ENCODE measurements around the gene POMGNT2. TPM values are rescaled to one million over a fixed set of nuclear protein-coding genes. Genes with fewer than 3 reads are reported as not detected.

POMGNT2 gene
- total RNA-seq, 4 donors from 2014 or later: 22.4 to 39.6 (median 31.1) TPM

DNA sequence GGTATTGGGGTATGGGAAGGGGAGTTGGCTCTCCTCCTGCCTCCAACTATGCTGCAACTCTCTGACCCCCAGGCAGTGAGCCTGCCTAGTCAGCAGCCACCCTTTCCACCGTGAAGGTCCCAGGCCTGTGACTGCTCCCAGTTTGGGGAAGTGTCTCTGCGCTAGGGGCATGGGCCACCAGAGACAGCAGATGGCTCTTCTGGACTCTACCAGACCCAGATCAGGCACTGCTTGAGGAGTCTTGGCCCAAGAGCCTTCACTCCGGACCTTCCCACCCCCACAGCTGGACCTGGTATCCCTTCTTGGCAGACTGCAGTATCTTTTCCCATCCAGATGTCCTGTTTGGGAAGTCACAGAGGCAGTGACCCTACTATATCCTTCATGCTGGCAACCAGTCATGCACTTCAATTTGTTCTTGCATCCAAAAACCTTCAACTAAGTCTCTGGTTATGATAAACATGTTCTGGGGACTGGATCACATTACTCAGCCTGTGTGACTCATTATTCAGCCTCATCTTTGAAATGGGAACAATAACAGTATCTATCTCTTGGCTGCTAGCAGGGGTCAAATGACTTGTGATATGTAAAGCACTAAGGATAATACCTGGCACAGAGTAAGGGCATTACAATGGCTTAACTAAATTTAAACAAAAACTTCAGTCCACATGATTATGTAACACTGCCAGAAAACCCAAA, 62.7 kb downstream of the POMGNT2 start:
- WGBS: no CpG with 5 or more reads among the region's 3 CpGs
- Histone ChIP-seq H3K36me3 (no peaks in the 10 kb centered on the region), H3K4me1 (peaks cover 0 to 11% (median 9%) of the 10 kb centered on the region in 4 donors), H3K27me3 (no peaks in the 10 kb centered on the region), H3K4me3 (no peak overlapping the region), H3K9me3 (peaks cover 0 to 16% (median 10%) of the 10 kb centered on the region in 4 donors), H3K27ac (replicated peaks in 1 of 4) (peak overlapping the region in 1 of 4 donors; percentile 36)
- TF ChIP-seq POLR2AphosphoS5 (IDR thresholded peaks at IDR 0.05) (no peak), EP300 (IDR thresholded peaks at IDR 0.05) (no peak), POLR2A (IDR thresholded peaks at IDR 0.05; ENCODE audit: low read depth) (no peak)
- TF ChIP-seq, protein P1, sequence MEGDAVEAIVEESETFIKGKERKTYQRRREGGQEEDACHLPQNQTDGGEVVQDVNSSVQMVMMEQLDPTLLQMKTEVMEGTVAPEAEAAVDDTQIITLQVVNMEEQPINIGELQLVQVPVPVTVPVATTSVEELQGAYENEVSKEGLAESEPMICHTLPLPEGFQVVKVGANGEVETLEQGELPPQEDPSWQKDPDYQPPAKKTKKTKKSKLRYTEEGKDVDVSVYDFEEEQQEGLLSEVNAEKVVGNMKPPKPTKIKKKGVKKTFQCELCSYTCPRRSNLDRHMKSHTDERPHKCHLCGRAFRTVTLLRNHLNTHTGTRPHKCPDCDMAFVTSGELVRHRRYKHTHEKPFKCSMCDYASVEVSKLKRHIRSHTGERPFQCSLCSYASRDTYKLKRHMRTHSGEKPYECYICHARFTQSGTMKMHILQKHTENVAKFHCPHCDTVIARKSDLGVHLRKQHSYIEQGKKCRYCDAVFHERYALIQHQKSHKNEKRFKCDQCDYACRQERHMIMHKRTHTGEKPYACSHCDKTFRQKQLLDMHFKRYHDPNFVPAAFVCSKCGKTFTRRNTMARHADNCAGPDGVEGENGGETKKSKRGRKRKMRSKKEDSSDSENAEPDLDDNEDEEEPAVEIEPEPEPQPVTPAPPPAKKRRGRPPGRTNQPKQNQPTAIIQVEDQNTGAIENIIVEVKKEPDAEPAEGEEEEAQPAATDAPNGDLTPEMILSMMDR (IDR thresholded peaks at IDR 0.05): no peak
- intact Hi-C loops (cut with DNase I): no loop called here
- peak; percentile 81 for DNase-seq (ENCODE audit: extremely low spot score)

DNA sequence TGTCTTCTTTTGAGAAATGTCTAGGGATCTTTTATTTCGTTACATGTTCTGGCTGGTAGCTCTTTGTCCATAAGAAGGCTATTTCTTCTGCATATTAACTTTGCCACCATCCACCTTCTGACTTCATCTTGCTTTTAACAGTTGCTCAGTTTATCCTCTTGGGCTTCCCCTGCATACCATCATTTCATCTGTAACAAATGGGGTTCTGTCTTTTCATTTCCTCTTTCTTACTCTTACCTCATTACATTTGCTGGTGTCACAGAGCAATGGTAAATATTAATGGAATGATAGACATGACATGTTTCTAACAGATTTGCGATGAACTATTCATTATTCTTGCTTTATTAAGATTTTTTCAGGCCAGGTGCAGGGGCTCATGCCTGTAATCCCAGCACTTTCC, 64.4 kb downstream of the POMGNT2 start:
- no peak for TF ChIP-seq POLR2A (IDR thresholded peaks at IDR 0.05; ENCODE audit: low read depth)
- TF ChIP-seq EP300 (IDR thresholded peaks at IDR 0.05): no peak
- Histone ChIP-seq H3K9me3 (peaks cover 0 to 16% (median 8%) of the 10 kb centered on the region in 4 donors), H3K4me1 (peaks cover 0 to 11% (median 9%) of the 10 kb centered on the region in 4 donors), H3K27me3 (no peaks in the 10 kb centered on the region), H3K4me3 (no peak overlapping the region), H3K36me3 (no peaks in the 10 kb centered on the region), H3K27ac (replicated peaks in 1 of 4) (no peak overlapping the region)
- 92% methylated on average over 2 of the region's 2 CpGs for WGBS
- intact Hi-C loops (cut with DNase I): no loop called here
- DNase-seq (ENCODE audit: extremely low spot score): no peak

DNA sequence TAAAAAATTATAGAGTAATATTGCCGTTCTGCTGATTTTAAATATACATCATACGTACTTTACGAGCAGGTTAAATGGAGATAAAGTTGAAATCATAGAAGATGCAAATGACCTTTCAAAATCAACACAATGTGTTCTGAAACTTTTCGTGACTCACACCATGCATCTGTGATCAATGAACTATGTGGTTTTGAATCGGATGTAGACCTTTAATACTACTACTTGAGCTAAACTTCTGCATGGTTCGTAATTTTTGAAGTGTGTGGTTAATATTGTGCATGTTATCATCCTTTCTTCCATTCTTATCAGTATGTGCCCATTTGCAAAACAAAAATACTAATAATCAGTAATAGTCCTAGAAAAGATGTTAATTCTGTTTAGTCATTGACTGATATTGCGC, 67.9 kb downstream of the POMGNT2 start:
- intact Hi-C loops (cut with DNase I): no loop called here
- no peak for DNase-seq (ENCODE audit: extremely low spot score)
- WGBS: 89% methylated on average over 7 of the region's 7 CpGs
- H3K27ac ChIP-seq (replicated peaks in 1 of 4): no peak overlapping the region
- no peaks in the 10 kb centered on the region for H3K9me3 ChIP-seq
- TF ChIP-seq EP300 (IDR thresholded peaks at IDR 0.05) (no peak), POLR2A (IDR thresholded peaks at IDR 0.05; ENCODE audit: low read depth) (no peak), POLR2AphosphoS5 (IDR thresholded peaks at IDR 0.05) (no peak)
- TF ChIP-seq, protein P1 (IDR thresholded peaks at IDR 0.05): no peak
- H3K4me1 ChIP-seq: peaks cover 0 to 5% (median 3%) of the 10 kb centered on the region in 4 donors
- H3K36me3 ChIP-seq: peaks cover 0 to 5% (median 0%) of the 10 kb centered on the region in 4 donors
- no peak overlapping the region for H3K4me3 ChIP-seq
- H3K27me3 ChIP-seq: no peaks in the 10 kb centered on the region

DNA sequence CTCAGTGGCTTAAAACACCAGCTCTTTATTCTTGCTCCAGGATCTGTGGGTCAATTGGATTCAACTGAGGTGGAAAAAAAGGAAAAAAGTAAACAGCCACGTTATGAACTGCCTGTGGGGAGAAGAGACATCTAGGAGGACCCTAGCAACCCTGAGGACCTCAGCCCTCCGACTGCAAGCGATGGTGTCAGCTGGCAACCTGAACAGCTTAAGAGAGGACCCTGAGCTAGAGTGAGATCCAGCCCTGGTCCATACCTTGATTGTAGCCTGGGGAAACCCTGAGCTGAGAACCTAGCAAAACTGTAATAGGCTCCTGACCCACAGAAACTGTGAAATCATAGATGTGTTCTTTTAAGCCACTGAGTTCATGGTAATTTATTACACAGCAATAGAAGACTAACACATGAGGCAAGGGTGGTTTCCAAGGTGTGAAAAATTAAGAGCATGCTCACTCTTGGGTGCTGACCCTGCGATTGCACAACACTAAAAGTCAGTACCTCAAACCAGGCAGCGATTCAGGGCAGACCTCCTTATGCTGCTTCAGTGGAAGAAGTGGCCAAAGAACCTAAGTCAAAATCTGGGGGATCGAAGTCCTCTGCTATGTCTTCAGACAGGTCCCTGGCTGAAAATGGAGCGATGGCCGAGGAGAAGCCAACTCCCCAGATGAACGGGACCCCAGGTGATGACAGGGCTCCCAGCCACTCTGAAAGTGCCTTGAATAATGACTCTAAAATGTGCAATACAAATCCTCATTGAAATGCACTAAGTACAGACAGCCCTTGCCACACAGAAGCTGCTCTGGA, 69.1 kb downstream of the POMGNT2 start:
- TF ChIP-seq POLR2AphosphoS5 (IDR thresholded peaks at IDR 0.05) (no peak), EP300 (IDR thresholded peaks at IDR 0.05) (no peak), POLR2A (IDR thresholded peaks at IDR 0.05; ENCODE audit: low read depth) (no peak)
- TF ChIP-seq, protein P1 (IDR thresholded peaks at IDR 0.05): no peak
- Histone ChIP-seq H3K9me3 (no peaks in the 10 kb centered on the region), H3K27me3 (no peaks in the 10 kb centered on the region), H3K36me3 (peaks cover 0 to 12% (median 0%) of the 10 kb centered on the region in 4 donors), H3K27ac (replicated peaks in 1 of 4) (no peak overlapping the region), H3K4me1 (peaks cover 0 to 6% (median 1%) of the 10 kb centered on the region in 4 donors), H3K4me3 (no peak overlapping the region)
- DNase-seq (ENCODE audit: extremely low spot score): peak; percentile 90
- intact Hi-C loops (cut with DNase I): no loop called here
- WGBS: 84% methylated on average over 9 of the region's 9 CpGs

DNA sequence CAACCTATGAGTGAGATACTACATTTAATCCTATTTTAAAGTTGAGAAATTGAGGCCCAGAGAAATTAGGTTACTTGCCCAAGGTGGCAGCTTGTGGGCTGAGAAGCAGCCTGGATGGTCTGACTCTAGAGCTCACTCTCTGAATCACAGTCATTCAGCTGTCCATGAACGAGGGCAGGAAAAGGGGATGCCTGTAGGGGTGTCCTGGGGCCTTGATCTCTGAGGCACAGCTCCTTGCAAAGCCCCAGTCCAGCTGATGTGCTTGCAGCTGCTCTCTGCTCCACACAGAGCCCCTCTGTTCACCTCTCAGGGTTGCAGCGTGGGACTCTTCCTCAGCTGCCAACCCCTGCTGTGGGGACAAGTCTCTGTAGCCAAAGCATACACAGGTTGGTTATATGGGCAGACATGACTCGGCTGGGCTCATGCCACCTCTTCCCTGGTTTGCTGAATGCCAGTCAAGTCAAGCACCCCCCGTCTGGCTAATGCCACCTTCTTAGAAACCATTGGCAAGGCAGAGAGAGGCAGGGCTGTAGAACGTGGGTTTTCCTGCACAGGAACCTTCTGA, 70.0 kb downstream of the POMGNT2 start:
- Histone ChIP-seq H3K4me3 (no peak overlapping the region), H3K27ac (replicated peaks in 1 of 4) (no peak overlapping the region), H3K4me1 (peaks cover 0 to 15% (median 8%) of the 10 kb centered on the region in 4 donors), H3K36me3 (peaks cover 0 to 12% (median 0%) of the 10 kb centered on the region in 4 donors), H3K27me3 (no peaks in the 10 kb centered on the region), H3K9me3 (no peaks in the 10 kb centered on the region)
- no peak for TF ChIP-seq EP300 (IDR thresholded peaks at IDR 0.05)
- TF ChIP-seq, protein P1 (IDR thresholded peaks at IDR 0.05): no peak
- no peak for TF ChIP-seq POLR2AphosphoS5 (IDR thresholded peaks at IDR 0.05)
- no peak for TF ChIP-seq POLR2A (IDR thresholded peaks at IDR 0.05; ENCODE audit: low read depth)
- 97% methylated on average over 5 of the region's 5 CpGs for WGBS
- peak; percentile 86 for DNase-seq (ENCODE audit: extremely low spot score)
- intact Hi-C loops (cut with DNase I): no loop called here

All from esophagus muscularis mucosa (tissue), 4 donors.